ENCODE data around the gene GH2. TPM values are rescaled to one million over a fixed set of nuclear protein-coding genes. Genes with fewer than 3 reads are reported as not detected.
"Not testable (repeated sequence)": the region's sequence is repeated elsewhere in the genome, so short reads cannot be mapped to it uniquely, and the experiment has no call there.

Gene GH2
- not detected for polyA plus RNA-seq (2013, experiment 1 of 2; ENCODE audit: insufficient read length)
- not detected for polyA plus RNA-seq (2013, experiment 2 of 2; ENCODE audit: insufficient read length)

- DNase-seq: peak; percentile 44
Measured at GRCh38 chr17:63881935-63882601, at the start of gene GH2. TSS of gene GH2 (minus strand) at chr17:63881944. CDS start at chr17:63881801, 143 bp downstream.

- peak; percentile 5 for DNase-seq
Measured at GRCh38 chr17:63930951-63931575, 49.3 kb upstream of the GH2 start.

GRCh38 chr17:63929860-63930766 lies 48.4 kb upstream of the GH2 start:
- DNase-seq: no peak

- no peak for DNase-seq
Measured at GRCh38 chr17:63928966-63929695, 47.4 kb upstream of the GH2 start.

GRCh38 chr17:63928172-63928666 lies 46.5 kb upstream of the GH2 start:
- DNase-seq: no peak

GRCh38 chr17:63927464-63928171 lies 45.9 kb upstream of the GH2 start:
- DNase-seq: no peak

- DNase-seq: no peak
Measured at GRCh38 chr17:63926164-63926563, 44.4 kb upstream of the GH2 start.

- DNase-seq: no peak
Measured at GRCh38 chr17:63925615-63926014, 43.9 kb upstream of the GH2 start.

GRCh38 chr17:63922402-63922801 lies 40.7 kb upstream of the GH2 start:
- DNase-seq: not testable (repeated sequence)

- DNase-seq: not testable (repeated sequence)
Measured at GRCh38 chr17:63920779-63921178, 39.0 kb upstream of the GH2 start.

GRCh38 chr17:63920050-63920449 lies 38.3 kb upstream of the GH2 start:
- not testable (repeated sequence) for DNase-seq

- DNase-seq: peak; percentile 61
Measured at GRCh38 chr17:63919311-63919723, 37.6 kb upstream of the GH2 start.

- not testable (repeated sequence) for DNase-seq
Measured at GRCh38 chr17:63918789-63919305, 37.1 kb upstream of the GH2 start, which contains the start of gene GH1. TSS of gene GH1 (minus strand) at chr17:63918839. CDS start at chr17:63918776, 63 bp downstream.

GRCh38 chr17:63918305-63918704 lies 36.6 kb upstream of the GH2 start:
- no peak for DNase-seq

GRCh38 chr17:63917646-63918045 lies 35.9 kb upstream of the GH2 start:
- no peak for DNase-seq

- not testable (repeated sequence) for DNase-seq
Measured at GRCh38 chr17:63917206-63917605, 35.5 kb upstream of the GH2 start.

- DNase-seq: no peak
Measured at GRCh38 chr17:63916566-63917185, 34.9 kb upstream of the GH2 start.

GRCh38 chr17:63915753-63916152 lies 34.0 kb upstream of the GH2 start:
- not testable (repeated sequence) for DNase-seq

GRCh38 chr17:63914471-63914870 lies 32.7 kb upstream of the GH2 start:
- DNase-seq: no peak

- DNase-seq: peak; percentile 26
Measured at GRCh38 chr17:63911657-63912100, 29.9 kb upstream of the GH2 start.

Measured in fibroblast of skin of scalp (primary cell).